OCI-LY3 (cell line): ENCODE results near the gene GRM4.

Experiments
- H2AFZ ChIP-seq: fragments of 200-600, 300-600 bp; shearing (Covaris generic); 2 replicates; pipeline ENCODE4 v1.6.0; 2014; ENCODE audit warnings: antibody characterized with exemption, low read depth, low read length
- H3K27ac ChIP-seq: fragments of 200-600, 300-600 bp; sonication (generic); 2 replicates; pipeline ENCODE4 v1.5.1; 2014; ENCODE audit warnings: mild to moderate bottlenecking, low read length, moderate library complexity, mixed read lengths
- H3K27me3 ChIP-seq: fragments of 200-600, 300-600 bp; sonication (generic); 2 replicates; pipeline ENCODE4 v1.6.1; 2014; ENCODE audit warnings: low read depth, low read length, mixed read lengths
- H3K36me3 ChIP-seq: fragments of 200-600, 300-600 bp; sonication (generic); replicated peaks from 2 replicates; pipeline ENCODE3; 2014; ENCODE audit warnings: low read depth, low read length, mixed read lengths
- H3K4me1 ChIP-seq: fragments of 300-600, 200-600 bp; sonication (generic); 2 replicates; pipeline ENCODE4 v1.6.1; 2014; ENCODE audit warnings: low read length, mixed read lengths
- H3K4me2 ChIP-seq: fragments of 200-600, 300-600 bp; sonication (generic); 2 replicates; pipeline ENCODE4 v1.6.1; 2014; ENCODE audit warnings: low read length, mixed read lengths
- H3K4me3 ChIP-seq: fragments of 300-600, 200-600 bp; sonication (generic); 2 replicates; pipeline ENCODE4 v1.5.1; 2014; ENCODE audit warnings: antibody characterized with exemption, mild to moderate bottlenecking, low read length, moderate library complexity
- H3K79me2 ChIP-seq: fragments of 300-600, 200-600 bp; shearing (Covaris generic); 2 replicates; pipeline ENCODE4 v1.6.1; 2014; ENCODE audit warnings: mild to moderate bottlenecking, low read length, mixed read lengths
- H3K9ac ChIP-seq: fragments of 300-600, 200-600 bp; shearing (Covaris generic); 2 replicates; pipeline ENCODE4 v1.6.0; 2014; ENCODE audit warnings: mild to moderate bottlenecking, low read length, moderate library complexity
- H3K9me3 ChIP-seq: fragments of 200-600, 300-600 bp; shearing (Covaris generic); 2 replicates; pipeline ENCODE4 v1.6.1; 2014; ENCODE audit warnings: low read length, mixed read lengths; ENCODE audit not compliant: insufficient read depth
- H4K20me1 ChIP-seq: fragments of 200-600, 300-600 bp; sonication (generic); 2 replicates; pipeline ENCODE4 v1.6.1; 2016; ENCODE audit warnings: low read length, mixed read lengths; ENCODE audit not compliant: insufficient read depth
- EZH2phosphoT487 ChIP-seq: fragments of 200-600 bp; shearing (Covaris generic); IDR thresholded peaks from 2 replicates; pipeline ENCODE4 v1.6.1; 2018; ENCODE audit warnings: antibody characterized with exemption, mixed run types, low read depth
- TF ChIP-seq, protein P1 (sequence below): fragments of 200-600, 300-600 bp; sonication (generic); IDR thresholded peaks from 2 replicates; pipeline ENCODE4 v1.5.1; 2014; ENCODE audit warnings: antibody characterized with exemption, low read length, low read depth

GRM4 gene

DNA sequence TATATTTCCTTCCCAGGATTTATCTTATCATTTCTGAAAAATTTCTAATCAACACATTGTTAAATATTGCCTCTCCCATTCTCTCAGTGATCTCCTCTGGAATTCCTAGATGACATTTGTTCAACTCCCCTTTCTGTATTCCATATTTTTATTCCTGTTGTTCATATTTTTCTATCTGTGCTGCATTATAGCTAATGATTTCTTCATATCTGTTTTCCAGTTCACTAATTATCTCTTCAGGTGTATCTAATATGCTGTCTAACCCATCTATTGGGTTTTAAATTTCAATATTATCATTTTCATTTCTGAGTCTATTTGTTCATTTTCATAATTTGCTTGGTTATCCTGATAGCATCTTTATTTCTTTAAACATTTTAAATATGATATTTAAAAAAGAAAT is 141.9 kb downstream of the GRM4 start:
- Histone ChIP-seq H2AFZ (no peak overlapping the region), H3K27me3 (no peaks in the 10 kb centered on the region), H3K4me1 (no peaks in the 10 kb centered on the region)

DNA sequence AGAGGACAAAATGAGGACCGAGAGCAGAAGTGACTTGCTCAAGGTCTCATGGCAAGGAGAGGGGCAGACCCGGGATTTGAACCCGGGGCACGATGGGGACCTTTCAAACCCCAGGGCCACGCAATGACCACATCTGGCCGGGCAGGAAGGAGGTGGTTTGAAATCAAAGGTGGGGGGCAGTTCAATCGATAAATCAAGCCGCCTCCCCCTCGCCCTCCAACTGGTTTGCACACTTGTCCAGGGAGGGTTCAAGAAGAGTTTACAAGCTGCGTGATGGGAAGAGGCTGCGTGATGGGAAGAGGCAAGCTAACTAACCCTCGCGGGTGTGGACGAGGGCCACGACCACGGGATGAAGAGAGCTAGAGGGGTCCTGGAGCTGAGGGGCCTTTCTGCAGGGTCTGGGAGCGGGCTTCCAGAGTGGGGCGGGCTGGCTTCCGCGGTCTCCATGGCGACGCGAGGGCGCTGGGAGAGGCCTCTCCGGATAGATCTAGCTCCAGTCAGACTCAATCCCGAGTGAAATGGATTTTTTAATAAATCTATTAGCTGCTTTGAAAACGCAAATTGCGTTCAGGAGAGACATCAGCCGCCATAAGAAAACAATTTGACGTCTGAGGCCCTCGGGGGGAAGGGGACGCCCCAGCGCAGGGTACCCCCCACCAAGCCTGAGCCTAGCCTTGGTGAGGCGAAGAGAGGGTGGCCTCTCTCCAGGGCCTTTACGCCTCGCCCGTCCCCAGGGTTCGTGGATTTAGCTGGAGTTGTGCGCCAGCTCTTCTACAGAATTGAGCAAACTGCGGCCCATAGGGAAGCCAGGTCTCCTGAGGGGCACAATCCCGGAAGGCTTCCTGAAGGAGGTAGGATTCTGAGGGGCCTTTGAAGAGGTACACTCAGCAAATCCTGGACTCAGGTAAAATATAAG is 143.9 kb downstream of the GRM4 start:
- Histone ChIP-seq H3K4me2 (no peak overlapping the region), H3K79me2 (no peaks in the 10 kb centered on the region), H3K36me3 (no peaks in the 10 kb centered on the region), H3K9ac (no peak overlapping the region), H2AFZ (no peak overlapping the region), H4K20me1 (no peaks in the 10 kb centered on the region), H3K9me3 (no peaks in the 10 kb centered on the region), H3K4me3 (no peak overlapping the region), H3K27ac (no peak overlapping the region), H3K27me3 (no peaks in the 10 kb centered on the region; the same call in 1 of the 2 replicates), H3K4me1 (no peaks in the 10 kb centered on the region)
- TF ChIP-seq, protein P1, sequence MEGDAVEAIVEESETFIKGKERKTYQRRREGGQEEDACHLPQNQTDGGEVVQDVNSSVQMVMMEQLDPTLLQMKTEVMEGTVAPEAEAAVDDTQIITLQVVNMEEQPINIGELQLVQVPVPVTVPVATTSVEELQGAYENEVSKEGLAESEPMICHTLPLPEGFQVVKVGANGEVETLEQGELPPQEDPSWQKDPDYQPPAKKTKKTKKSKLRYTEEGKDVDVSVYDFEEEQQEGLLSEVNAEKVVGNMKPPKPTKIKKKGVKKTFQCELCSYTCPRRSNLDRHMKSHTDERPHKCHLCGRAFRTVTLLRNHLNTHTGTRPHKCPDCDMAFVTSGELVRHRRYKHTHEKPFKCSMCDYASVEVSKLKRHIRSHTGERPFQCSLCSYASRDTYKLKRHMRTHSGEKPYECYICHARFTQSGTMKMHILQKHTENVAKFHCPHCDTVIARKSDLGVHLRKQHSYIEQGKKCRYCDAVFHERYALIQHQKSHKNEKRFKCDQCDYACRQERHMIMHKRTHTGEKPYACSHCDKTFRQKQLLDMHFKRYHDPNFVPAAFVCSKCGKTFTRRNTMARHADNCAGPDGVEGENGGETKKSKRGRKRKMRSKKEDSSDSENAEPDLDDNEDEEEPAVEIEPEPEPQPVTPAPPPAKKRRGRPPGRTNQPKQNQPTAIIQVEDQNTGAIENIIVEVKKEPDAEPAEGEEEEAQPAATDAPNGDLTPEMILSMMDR, result no peak
- no peak for TF ChIP-seq EZH2phosphoT487

More for the DNA sequence above, 141.9 kb downstream of the GRM4 start:
- no peaks in the 10 kb centered on the region for H4K20me1 ChIP-seq
- no peak overlapping the region for H3K4me2 ChIP-seq
- H3K4me3 ChIP-seq, result no peak overlapping the region
- no peak overlapping the region for H3K9ac ChIP-seq
- H3K36me3 ChIP-seq, result no peaks in the 10 kb centered on the region
- H3K79me2 ChIP-seq, result no peaks in the 10 kb centered on the region
- H3K9me3 ChIP-seq, result no peaks in the 10 kb centered on the region
- TF ChIP-seq, protein P1, result no peak
- TF ChIP-seq EZH2phosphoT487, result no peak
- no peak overlapping the region for H3K27ac ChIP-seq

DNA sequence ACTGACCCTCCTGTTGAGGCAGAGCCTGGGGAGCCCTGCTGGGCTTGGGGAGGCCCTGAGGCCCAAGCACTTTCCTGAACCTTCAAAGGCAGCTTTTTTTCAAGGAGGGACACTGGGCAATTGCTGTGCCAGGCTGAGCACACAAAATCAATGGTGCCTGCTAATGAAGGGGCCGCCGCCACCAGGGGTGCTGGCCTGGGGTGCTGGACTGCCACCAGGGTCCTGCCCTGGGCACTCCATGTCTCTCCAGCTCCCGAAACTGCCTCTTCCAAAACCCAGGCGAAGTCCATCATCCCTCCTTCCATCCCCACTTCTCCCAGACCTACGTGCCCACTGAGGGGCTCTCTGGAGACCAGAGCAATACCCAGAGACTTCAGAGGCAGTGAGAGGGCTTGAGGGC is 145.6 kb downstream of the GRM4 start:
- Histone ChIP-seq H3K4me3 (no peak overlapping the region), H3K9ac (no peak overlapping the region), H3K4me2 (no peak overlapping the region), H3K79me2 (no peaks in the 10 kb centered on the region), H3K27ac (no peak overlapping the region), H2AFZ (no peak overlapping the region), H4K20me1 (no peaks in the 10 kb centered on the region), H3K9me3 (no peaks in the 10 kb centered on the region), H3K36me3 (no peaks in the 10 kb centered on the region), H3K27me3 (no peaks in the 10 kb centered on the region; the same call in 1 of the 2 replicates), H3K4me1 (no peaks in the 10 kb centered on the region)
- TF ChIP-seq, protein P1, result no peak
- no peak for TF ChIP-seq EZH2phosphoT487

DNA sequence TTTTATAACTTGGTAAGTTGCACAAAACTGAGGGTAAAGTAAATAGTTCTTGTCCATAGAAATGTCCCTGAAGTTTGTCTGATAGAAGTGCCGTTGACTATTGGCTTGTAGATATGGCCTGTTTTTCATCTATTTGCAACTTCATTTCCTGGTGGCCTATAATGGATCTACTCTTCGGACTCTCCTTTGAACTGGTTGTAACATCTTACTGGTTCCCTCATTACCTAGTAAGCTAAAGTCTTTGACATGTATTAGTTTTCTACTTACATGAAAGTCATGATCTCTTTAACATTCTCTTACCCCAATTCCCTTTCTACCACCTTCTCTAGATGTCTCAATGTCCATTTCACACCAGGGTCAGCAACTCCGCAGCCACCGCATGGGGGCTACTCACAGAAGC is 146.3 kb downstream of the GRM4 start:
- Histone ChIP-seq H2AFZ (no peak overlapping the region), H3K27ac (no peak overlapping the region), H3K27me3 (no peaks in the 10 kb centered on the region; the same call in 1 of the 2 replicates), H3K79me2 (no peaks in the 10 kb centered on the region), H3K36me3 (no peaks in the 10 kb centered on the region), H3K4me1 (no peaks in the 10 kb centered on the region), H3K4me3 (no peak overlapping the region), H3K9ac (no peak overlapping the region), H3K4me2 (no peak overlapping the region), H3K9me3 (no peaks in the 10 kb centered on the region), H4K20me1 (no peaks in the 10 kb centered on the region)
- no peak for TF ChIP-seq EZH2phosphoT487
- TF ChIP-seq, protein P1, result no peak
